8988T (cell line): Measurements from ENCODE around the gene CDK14.

Experiments
- DNase-seq: peaks from one replicate; pipeline ENCODE4 v3.0.0; 2011

CDK14 gene

GRCh38 chr7:90595801-90596670, at the start of gene CDK14:
Gene CDK14, plus strand, starts transcription at chr7:90596321. Its CDS starts 307 bp downstream, at chr7:90596628.
- peak; percentile 62 for DNase-seq

- DNase-seq = no peak
Measured at GRCh38 chr7:90551036-90551435, 45.1 kb upstream of the CDK14 start.

GRCh38 chr7:90552521-90552920, 43.6 kb upstream of the CDK14 start:
- DNase-seq = no peak

GRCh38 chr7:90560730-90561129, 35.4 kb upstream of the CDK14 start:
- DNase-seq = no peak

- no peak for DNase-seq
Measured at GRCh38 chr7:90563286-90563685, 32.8 kb upstream of the CDK14 start.

GRCh38 chr7:90564455-90564854, 31.7 kb upstream of the CDK14 start:
- no peak for DNase-seq

GRCh38 chr7:90568213-90568612, 27.9 kb upstream of the CDK14 start:
- no peak for DNase-seq

GRCh38 chr7:90569368-90569767, 26.8 kb upstream of the CDK14 start:
- no peak for DNase-seq

- DNase-seq = no peak
Measured at GRCh38 chr7:90570373-90570959, 25.7 kb upstream of the CDK14 start.

GRCh38 chr7:90574146-90574819, 21.8 kb upstream of the CDK14 start:
- no peak for DNase-seq

- DNase-seq = no peak
Measured at GRCh38 chr7:90574820-90575187, 21.3 kb upstream of the CDK14 start.

GRCh38 chr7:90579181-90579688, 16.9 kb upstream of the CDK14 start:
- DNase-seq = no peak

GRCh38 chr7:90580051-90580450, 16.1 kb upstream of the CDK14 start:
- DNase-seq = no peak

GRCh38 chr7:90582164-90582563, 14.0 kb upstream of the CDK14 start:
- no peak for DNase-seq

GRCh38 chr7:90584378-90584777, 11.7 kb upstream of the CDK14 start:
- DNase-seq = no peak

GRCh38 chr7:90586091-90586490, 10.0 kb upstream of the CDK14 start:
- DNase-seq = no peak

GRCh38 chr7:90587766-90588165, 8.4 kb upstream of the CDK14 start:
- no peak for DNase-seq

GRCh38 chr7:90592033-90592432, 4.1 kb upstream of the CDK14 start:
- DNase-seq = no peak

- DNase-seq = no peak
Measured at GRCh38 chr7:90593205-90593604, 2.9 kb upstream of the CDK14 start.

- no peak for DNase-seq
Measured at GRCh38 chr7:90594751-90595317, 1.3 kb upstream of the CDK14 start.

GRCh38 chr7:90595342-90595800, 750 bp upstream of the CDK14 start:
- DNase-seq = no peak

- DNase-seq = peak; percentile 31
Measured at GRCh38 chr7:90596671-90597562, 796 bp downstream of the CDK14 start.
